Measurements from ENCODE around the gene TMEM60. TPM values are rescaled to one million over a fixed set of nuclear protein-coding genes. Genes with fewer than 3 reads are reported as not detected.

TMEM60 gene
- total and polyA plus RNA-seq, 2 of the 8 experiments (the other 6 are each of a cell fraction or from before 2014, with no cell fraction given), result 22.1 to 29.2 TPM

DNA sequence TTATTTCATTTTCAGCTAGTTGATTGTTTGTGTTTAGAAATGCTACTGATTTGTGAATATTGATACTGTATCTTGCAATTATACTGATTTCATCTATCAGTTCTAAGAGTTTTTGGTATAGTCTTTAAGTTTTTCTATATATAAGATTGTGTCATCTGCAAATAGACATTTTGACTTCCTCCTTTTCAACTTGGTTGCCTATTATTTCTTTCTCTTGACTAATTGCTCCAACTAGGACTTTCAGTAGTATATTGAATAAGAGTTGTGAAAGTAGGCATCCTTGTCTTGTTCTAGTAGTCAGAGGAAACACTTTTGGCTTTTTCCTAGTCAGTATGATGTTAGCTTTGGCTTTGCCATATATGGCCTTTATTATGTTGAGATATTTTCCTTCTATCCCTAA, 20.8 kb upstream of the TMEM60 start (continued):
- no peak for TF ChIP-seq SUZ12 (IDR thresholded peaks at IDR 0.05; ENCODE audit: low read length)
- no peak for TF ChIP-seq EGR1 (IDR thresholded peaks at IDR 0.05; ENCODE audit: borderline replicate concordance, low read depth, low read length)
- no peak for TF ChIP-seq KDM1A (IDR thresholded peaks at IDR 0.05; ENCODE audit: borderline replicate concordance, low read length)
- TF ChIP-seq KDM5A (IDR thresholded peaks at IDR 0.05; ENCODE audit: low read length), result no peak
